ENCODE measurements around the gene DAB2IP. TPM values are rescaled to one million over a fixed set of nuclear protein-coding genes. Genes with fewer than 3 reads are reported as not detected.

The DAB2IP gene
- total RNA-seq, 1 experiment from 2014 or later, result 18.7 TPM

- no peak overlapping the region for H3K27ac ChIP-seq
- no peak for DNase-seq
- no peaks in the 10 kb centered on the region for H3K36me3 ChIP-seq
- no peaks in the 10 kb centered on the region for H3K27me3 ChIP-seq
- peaks cover 11% of the 10 kb centered on the region for H3K9me3 ChIP-seq (replicated peaks)
- H3K4me1 ChIP-seq, result peaks cover 5% of the 10 kb centered on the region; the same call in 1 of the 2 replicates
- no peak overlapping the region for H3K4me3 ChIP-seq
Measured at GRCh38 chr9:121808781-121809180, 157.3 kb downstream of the DAB2IP start.

GRCh38 chr9:121809356-121810050 lies 158.1 kb downstream of the DAB2IP start:
- H3K27ac ChIP-seq, result no peak overlapping the region
- peaks cover 8% of the 10 kb centered on the region for H3K9me3 ChIP-seq (replicated peaks)
- no peak overlapping the region for H3K4me3 ChIP-seq
- no peaks in the 10 kb centered on the region for H3K27me3 ChIP-seq
- no peak for DNase-seq
- H3K4me1 ChIP-seq, result peaks cover 5% of the 10 kb centered on the region; the same call in 1 of the 2 replicates
- H3K36me3 ChIP-seq, result no peaks in the 10 kb centered on the region

GRCh38 chr9:121810489-121810888 lies 159.1 kb downstream of the DAB2IP start:
- Histone ChIP-seq H3K4me1 (peaks cover 5% of the 10 kb centered on the region; the same call in 1 of the 2 replicates), H3K27me3 (no peaks in the 10 kb centered on the region), H3K36me3 (no peaks in the 10 kb centered on the region), H3K9me3 (replicated peaks) (no peaks in the 10 kb centered on the region), H3K4me3 (no peak overlapping the region), H3K27ac (no peak overlapping the region)
- no peak for DNase-seq

GRCh38 chr9:121811140-121811539 lies 159.7 kb downstream of the DAB2IP start:
- Histone ChIP-seq H3K4me1 (peaks cover 5% of the 10 kb centered on the region; the same call in 1 of the 2 replicates), H3K4me3 (no peak overlapping the region), H3K9me3 (replicated peaks) (no peaks in the 10 kb centered on the region), H3K27me3 (no peaks in the 10 kb centered on the region), H3K27ac (no peak overlapping the region), H3K36me3 (no peaks in the 10 kb centered on the region)
- no peak for DNase-seq

- DNase-seq, result no peak
- Histone ChIP-seq H3K27ac (no peak overlapping the region), H3K27me3 (no peaks in the 10 kb centered on the region), H3K4me3 (no peak overlapping the region), H3K9me3 (replicated peaks) (no peaks in the 10 kb centered on the region), H3K36me3 (no peaks in the 10 kb centered on the region), H3K4me1 (peaks cover 5% of the 10 kb centered on the region; the same call in 1 of the 2 replicates)
Measured at GRCh38 chr9:121811751-121812150, 160.3 kb downstream of the DAB2IP start.

GRCh38 chr9:121812159-121812735 lies 160.8 kb downstream of the DAB2IP start:
- Histone ChIP-seq H3K4me3 (no peak overlapping the region), H3K27ac (no peak overlapping the region), H3K27me3 (no peaks in the 10 kb centered on the region), H3K36me3 (no peaks in the 10 kb centered on the region), H3K4me1 (peaks cover 5% of the 10 kb centered on the region; the same call in 1 of the 2 replicates), H3K9me3 (replicated peaks) (no peaks in the 10 kb centered on the region)
- no peak for DNase-seq

- Histone ChIP-seq H3K27ac (no peak overlapping the region), H3K4me1 (no peaks in the 10 kb centered on the region), H3K9me3 (replicated peaks) (no peaks in the 10 kb centered on the region), H3K27me3 (peaks cover 5% of the 10 kb centered on the region; the same call in 1 of the 2 replicates), H3K4me3 (no peak overlapping the region), H3K36me3 (no peaks in the 10 kb centered on the region)
- no peak for DNase-seq
Measured at GRCh38 chr9:121813519-121814210, 162.2 kb downstream of the DAB2IP start.

GRCh38 chr9:121814594-121814993 lies 163.2 kb downstream of the DAB2IP start:
- Histone ChIP-seq H3K27ac (no peak overlapping the region), H3K9me3 (replicated peaks) (no peaks in the 10 kb centered on the region), H3K27me3 (peaks cover 5% of the 10 kb centered on the region; the same call in 1 of the 2 replicates), H3K4me3 (no peak overlapping the region), H3K36me3 (no peaks in the 10 kb centered on the region), H3K4me1 (no peaks in the 10 kb centered on the region)
- DNase-seq, result no peak

- Histone ChIP-seq H3K4me3 (no peak overlapping the region), H3K4me1 (no peaks in the 10 kb centered on the region), H3K27ac (no peak overlapping the region), H3K27me3 (peaks cover 5% of the 10 kb centered on the region; the same call in 1 of the 2 replicates), H3K36me3 (no peaks in the 10 kb centered on the region), H3K9me3 (replicated peaks) (no peaks in the 10 kb centered on the region)
- no peak for DNase-seq
Measured at GRCh38 chr9:121815084-121815483, 163.7 kb downstream of the DAB2IP start.

- H3K36me3 ChIP-seq, result no peaks in the 10 kb centered on the region
- H3K4me1 ChIP-seq, result no peaks in the 10 kb centered on the region
- no peak overlapping the region for H3K27ac ChIP-seq
- H3K9me3 ChIP-seq (replicated peaks), result no peaks in the 10 kb centered on the region
- peaks cover 5% of the 10 kb centered on the region; the same call in 1 of the 2 replicates for H3K27me3 ChIP-seq
- DNase-seq, result no peak
- no peak overlapping the region for H3K4me3 ChIP-seq
Measured at GRCh38 chr9:121815546-121816448, 164.4 kb downstream of the DAB2IP start.

GRCh38 chr9:121816449-121816817 lies 165.0 kb downstream of the DAB2IP start:
- Histone ChIP-seq H3K4me3 (no peak overlapping the region), H3K4me1 (peaks cover under 1% of the 10 kb centered on the region; the same call in 1 of the 2 replicates), H3K36me3 (no peaks in the 10 kb centered on the region), H3K9me3 (replicated peaks) (no peaks in the 10 kb centered on the region), H3K27ac (no peak overlapping the region), H3K27me3 (peaks cover 5% of the 10 kb centered on the region; the same call in 1 of the 2 replicates)
- no peak for DNase-seq

GRCh38 chr9:121816845-121817450 lies 165.5 kb downstream of the DAB2IP start:
- H3K27ac ChIP-seq, result no peak overlapping the region
- H3K4me1 ChIP-seq, result peaks cover 6% of the 10 kb centered on the region
- DNase-seq, result no peak
- H3K9me3 ChIP-seq (replicated peaks), result no peaks in the 10 kb centered on the region
- no peaks in the 10 kb centered on the region for H3K36me3 ChIP-seq
- peaks cover 5% of the 10 kb centered on the region; the same call in 1 of the 2 replicates for H3K27me3 ChIP-seq
- no peak overlapping the region for H3K4me3 ChIP-seq

GRCh38 chr9:121817476-121817875 lies 166.0 kb downstream of the DAB2IP start:
- Histone ChIP-seq H3K27me3 (peaks cover 5% of the 10 kb centered on the region; the same call in 1 of the 2 replicates), H3K4me3 (no peak overlapping the region), H3K36me3 (no peaks in the 10 kb centered on the region), H3K9me3 (replicated peaks) (no peaks in the 10 kb centered on the region), H3K4me1 (peaks cover 11% of the 10 kb centered on the region), H3K27ac (no peak overlapping the region)
- no peak for DNase-seq

All from SJCRH30 (cell line).